GM19035 (cell line): Measurements from ENCODE around the gene TRUB1.
A peak's percentile ranks its signal among the peaks of the same experiment; 100 is the strongest.
"Not testable (repeated sequence)": the region's sequence is repeated elsewhere in the genome, so short reads cannot be mapped to it uniquely, and the experiment has no call there.

Source experiments
- ATAC-seq: cut with Tn5 transposase; IDR thresholded peaks from one replicate; pipeline ENCODE4 v1.9.1; 2021; ENCODE audit not compliant: unreplicated experiment

TRUB1 gene

DNA sequence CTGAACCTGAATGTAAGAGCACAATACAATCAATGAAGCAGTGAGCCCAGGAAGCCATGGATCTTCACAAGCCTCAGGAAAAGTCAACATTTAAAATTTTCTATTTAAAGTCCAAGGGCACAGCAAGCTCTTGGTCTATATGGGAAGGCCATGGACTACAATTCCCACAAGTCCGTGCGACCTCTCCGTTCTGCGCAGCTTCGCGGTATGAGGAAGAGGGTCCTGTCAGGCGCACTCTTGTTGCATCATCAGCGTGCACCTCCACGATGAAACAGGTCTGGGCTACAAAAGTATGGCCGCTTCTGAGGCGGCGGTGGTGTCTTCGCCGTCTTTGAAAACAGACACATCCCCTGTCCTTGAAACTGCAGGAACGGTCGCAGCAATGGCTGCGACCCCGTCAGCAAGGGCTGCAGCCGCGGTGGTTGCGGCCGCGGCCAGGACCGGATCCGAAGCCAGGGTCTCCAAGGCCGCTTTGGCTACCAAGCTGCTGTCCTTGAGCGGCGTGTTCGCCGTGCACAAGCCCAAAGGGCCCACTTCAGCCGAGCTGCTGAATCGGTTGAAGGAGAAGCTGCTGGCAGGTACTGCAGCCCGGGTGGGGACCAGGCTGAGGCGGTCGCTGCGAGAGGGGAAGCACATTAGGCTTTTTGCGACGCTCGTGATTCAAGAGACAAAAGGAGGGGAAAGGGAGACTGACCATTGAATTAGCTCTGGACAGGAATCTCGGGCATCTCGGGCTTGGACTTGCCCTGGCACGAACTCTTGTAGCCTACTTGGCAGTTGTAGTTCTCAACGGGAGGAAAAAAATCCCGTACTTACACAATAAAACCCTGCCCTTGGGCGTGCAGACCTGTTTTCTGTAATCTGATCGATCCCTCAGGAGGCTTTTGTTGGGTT, at the start of gene TRUB1:
TSS of gene TRUB1 (plus strand) at position 234 of the 894 bp plus-strand sequence. CDS start at position 293, 59 bp downstream.
- peak; percentile 100 for ATAC-seq

DNA sequence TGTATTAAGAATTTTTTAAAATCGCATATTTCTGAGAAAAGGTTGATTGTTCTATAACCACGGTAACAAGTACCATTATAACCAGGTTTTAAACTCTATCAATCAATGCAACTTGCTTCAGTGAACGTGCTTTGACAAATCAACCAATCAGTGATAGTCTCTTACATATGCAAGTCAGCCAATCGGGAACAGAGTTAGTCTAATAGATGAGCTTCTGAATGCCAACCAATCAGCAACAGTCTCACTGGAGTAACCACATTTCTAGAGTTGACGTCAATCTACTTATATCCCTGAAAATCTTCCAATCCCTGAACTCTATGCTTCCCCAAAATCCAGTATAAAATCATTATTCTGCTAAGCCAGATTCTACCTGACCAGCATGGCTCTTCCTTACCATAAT, 44.7 kb upstream of the TRUB1 start:
- no peak for ATAC-seq

DNA sequence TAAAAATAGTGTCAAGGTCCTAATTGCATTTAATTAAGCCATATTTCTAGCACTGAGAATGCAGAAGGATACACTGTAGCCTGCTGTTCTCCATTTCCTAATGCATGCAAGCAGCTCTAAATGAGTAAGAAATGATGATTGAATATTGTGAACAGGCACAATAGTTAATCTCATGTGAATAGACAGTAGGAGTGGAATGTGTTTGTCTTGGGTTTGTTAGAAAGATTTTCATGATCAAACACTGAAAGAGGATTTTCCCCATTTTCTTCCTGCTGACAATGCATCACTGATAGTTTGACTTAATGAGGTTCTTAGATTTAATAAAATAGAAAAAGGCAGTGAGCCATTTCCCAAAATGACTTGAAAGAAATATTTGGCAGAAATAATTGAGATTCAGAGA, 43.1 kb upstream of the TRUB1 start:
- no peak for ATAC-seq

DNA sequence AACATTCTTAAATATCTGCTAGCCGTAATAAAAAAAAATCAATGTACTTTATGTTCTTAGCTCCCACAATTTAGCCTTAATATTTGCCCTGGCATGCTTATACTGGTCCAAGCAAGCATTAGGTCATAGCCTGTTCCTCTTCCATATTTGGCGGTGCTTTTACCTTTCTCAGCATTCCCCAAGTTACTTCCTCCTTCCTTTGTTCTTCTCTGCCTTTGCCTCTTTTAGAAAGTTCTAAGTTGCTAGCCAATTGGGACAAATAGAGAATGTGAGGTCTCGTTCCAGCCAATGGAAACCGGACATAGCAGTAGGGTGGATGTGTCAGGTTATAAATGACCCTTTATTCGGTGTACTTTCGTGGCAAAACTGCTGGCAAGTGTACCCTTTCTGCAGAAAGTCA, 41.0 kb upstream of the TRUB1 start:
- ATAC-seq: not testable (repeated sequence)

DNA sequence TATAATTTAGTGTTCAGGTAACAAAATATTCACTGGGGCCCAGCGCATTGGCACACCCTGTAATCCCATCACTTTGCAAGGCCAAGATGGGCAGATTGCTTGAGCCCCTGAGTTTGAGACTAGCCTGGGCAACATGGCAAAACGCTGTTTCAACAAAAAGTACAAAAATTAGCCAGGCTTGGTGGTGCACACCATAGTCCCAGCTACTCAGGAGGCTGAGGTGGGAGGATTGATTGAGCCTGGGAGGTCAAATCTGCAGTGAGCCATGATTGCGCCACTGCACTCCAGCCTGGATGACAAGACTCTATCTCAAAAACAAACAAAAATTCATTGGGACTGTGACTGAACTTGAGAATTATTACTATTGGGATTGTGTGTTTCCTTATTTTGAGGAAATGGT, 40.4 kb upstream of the TRUB1 start:
- ATAC-seq: no peak

DNA sequence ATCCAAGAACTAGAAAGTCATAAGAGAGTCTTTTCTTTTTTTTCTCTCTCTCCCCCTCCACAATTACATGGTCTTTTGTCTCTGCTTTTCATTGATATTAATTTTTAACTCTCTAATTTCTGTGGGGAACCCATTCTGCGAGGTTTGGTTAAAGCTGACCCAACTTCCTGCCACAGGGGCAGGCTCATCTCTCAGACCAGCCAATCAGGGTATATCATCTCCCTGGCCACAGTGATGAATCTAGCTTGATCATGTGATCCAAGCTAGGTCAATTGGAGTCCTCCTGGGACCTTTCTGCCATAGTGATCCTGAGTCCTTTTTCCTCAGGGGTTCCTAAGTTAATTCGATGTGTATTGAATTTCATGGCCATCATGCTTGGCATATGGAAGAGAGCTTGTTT, 38.0 kb upstream of the TRUB1 start:
- no peak for ATAC-seq

DNA sequence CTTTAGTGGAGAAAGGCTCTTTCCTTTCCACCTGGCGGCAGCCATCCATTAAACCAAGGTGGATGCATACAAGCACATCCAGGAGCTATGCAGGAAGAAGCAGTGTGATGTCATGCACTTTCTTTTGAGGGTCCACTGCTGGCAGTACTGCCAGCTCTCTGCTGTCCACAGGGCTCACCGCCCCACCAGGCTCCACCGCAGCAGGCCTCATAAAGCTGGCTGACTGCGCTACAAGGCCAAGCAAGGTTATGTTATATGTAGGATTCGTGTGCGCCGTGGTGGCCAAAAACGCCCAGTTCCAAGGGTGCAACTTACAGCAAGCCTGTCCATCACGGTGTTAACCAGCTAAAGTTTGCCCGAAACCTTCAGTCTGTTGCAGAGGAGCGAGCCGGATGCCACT, 37.3 kb upstream of the TRUB1 start:
- ATAC-seq: no peak

DNA sequence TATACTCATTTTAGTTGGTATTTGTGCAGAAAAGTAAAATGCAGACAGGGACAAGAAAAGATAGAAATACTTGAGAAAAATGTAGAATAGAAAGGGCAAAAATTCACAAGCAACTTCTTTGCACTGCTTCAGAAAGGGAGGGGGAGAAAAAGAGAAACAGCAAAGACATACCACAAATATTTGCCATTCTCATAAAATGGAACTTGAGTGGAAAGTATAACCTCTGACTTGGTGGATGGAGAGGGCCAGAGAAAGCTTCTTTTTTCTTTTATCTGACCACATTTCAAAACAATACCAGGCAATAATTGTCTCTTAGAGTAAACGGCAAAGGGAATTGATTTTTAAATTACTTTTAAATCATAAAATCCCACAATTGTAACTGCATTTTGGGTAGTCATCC, 35.8 kb upstream of the TRUB1 start:
- ATAC-seq: no peak

DNA sequence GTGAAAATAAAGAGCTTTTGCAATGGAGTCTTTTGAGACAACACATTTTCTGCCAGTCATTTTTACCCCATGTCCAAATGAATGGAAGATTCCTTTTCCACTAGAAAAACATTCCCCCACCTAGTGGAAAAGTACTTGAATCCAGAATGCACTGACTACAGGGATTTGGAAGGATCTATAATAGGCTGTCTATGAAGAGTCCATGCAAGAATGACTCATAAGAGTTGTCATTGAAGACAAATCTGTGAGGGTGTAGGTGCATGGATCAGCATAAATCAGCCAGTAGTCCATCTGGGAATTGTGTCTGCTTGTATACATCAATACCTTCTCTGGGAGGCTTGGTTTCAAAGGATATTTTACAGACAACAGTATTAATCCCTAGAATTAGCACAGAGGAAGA, 32.5 kb upstream of the TRUB1 start:
- ATAC-seq: no peak

DNA sequence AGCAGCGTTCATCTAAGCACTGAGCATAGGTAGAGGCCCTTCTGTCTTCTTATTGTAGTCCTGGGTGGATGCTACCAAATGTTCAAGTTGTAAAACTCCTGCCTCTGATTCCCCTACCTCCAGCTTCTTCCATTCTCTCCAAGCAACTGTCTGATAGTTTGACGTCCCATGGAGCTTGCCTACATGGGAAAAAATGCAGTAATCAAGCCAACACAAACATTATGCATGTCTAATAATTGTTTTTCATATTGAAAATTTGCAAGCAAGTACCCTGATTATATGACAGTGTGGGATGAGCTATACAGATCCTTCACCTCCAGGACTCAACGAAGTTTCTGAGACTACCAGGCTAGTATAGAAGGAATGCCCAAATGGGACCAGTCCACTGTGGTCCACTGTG, 31.0 kb upstream of the TRUB1 start:
- no peak for ATAC-seq

DNA sequence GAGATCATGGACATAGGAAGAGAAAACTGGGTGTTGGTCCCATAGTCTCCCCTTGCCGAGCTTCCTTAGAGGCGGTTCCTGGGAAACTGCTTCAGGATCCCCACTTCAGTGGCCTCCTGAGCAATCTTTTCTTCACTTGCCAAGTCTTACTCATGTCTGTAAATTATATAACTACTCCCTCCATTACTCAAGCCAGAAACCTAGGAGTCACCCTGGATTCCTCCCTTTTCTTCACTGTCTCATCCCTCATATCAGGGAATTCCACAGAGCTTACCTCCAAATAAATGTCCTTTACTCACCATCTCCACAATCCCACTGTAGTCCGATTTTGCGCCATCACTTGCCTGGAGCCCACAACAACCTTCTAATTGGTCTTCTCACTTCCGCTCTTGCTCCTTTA, 29.1 kb upstream of the TRUB1 start:
- no peak for ATAC-seq

DNA sequence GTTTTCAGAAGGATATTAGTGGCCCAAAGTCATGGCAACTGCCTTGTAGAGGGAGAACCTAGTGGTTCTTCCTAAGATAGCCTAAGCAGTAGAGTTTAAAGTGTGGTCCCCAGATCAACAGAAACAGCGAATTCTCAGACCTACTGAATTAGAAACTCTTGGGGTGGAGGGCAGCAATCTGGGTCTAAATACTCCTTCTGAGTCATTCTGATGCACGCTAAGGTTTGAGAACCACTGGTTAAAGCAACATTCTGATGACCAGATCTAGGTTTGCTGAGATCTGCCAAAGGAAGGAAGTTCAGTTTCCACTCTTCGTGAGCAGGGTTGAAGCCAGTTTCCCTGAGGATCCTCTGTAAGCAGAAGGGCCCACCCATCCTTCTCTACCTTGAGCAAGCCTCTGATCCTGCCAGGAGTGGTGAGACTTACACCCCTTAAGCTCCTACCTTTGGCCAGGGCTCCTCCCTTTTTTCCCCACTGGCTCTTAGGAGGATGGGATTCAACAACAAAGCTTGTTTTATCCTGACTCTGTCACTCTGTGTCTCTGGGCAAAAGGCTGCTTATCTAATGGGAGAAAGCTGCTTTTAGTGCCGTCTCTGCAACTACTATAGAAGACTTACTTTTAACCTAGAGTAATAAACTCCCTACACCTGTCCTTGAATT, 26.8 kb upstream of the TRUB1 start:
- ATAC-seq: peak; percentile 68

DNA sequence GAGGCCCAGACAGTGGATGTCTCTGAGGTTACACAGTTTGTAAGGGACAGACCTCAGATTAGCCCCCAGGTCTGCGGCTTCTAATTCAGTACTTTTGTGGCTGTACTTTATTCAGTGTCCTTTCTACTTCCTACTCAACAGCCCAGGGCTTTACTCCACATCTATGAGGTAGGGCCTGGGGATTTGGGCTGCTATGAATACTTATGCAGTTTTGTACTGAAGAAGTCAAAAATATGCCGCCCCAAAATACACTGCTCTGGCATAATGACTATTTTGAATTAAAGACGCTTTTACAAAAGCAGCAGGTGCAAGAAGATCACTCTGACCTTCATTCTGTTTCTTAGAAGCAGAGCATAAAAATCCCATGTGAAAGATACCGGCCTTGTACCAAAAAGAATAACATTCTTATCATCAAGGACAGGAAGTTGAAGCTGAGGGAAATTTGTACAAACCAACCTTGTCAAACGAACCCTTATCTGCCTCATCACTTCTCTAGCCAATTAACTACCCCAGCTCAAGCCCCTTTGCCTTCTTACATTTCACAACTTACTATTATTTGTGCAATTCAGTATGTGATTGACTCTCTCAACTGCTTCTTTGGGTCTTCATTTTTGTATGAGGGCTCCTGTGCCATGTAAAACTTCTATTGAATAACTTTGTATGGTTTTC, 26.1 kb upstream of the TRUB1 start:
- no peak for ATAC-seq

DNA sequence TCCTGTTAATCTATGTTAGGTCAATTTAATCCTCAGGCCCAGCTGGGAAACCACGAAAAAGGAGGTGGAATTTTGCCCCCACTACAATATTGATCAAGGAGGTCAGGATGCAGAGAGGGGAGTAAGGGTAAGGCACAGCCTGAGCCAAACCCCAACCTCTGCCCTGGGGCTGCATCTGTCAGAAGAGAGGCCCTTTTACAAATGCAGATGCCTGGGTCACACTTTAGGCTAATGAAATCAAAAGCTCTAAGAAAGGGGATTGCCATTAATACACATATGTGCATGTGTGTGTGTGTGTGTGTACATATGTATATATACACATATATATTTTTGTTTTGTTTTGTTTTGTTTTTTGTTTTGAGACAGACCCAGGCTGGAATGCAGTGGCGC, 25.5 kb upstream of the TRUB1 start:
- no peak for ATAC-seq

DNA sequence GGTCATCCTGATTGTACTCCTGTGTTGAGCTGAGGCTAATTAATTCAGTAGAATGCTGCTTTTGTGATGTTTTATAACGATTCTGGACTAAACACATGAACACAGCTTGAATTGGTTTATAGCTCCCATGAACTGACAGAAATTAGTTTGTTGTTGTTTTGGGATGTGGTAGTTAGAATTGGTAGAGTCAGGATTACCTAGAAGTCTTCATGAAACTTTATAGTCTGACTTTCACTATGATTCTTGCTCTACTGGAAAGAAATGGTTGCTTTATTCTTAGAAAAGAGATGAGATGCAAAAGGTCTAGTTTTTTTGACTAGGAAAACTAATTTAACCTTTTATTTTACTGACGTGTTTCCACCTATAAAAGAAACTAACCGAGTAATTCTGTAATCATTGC, 23.4 kb upstream of the TRUB1 start:
- no peak for ATAC-seq

DNA sequence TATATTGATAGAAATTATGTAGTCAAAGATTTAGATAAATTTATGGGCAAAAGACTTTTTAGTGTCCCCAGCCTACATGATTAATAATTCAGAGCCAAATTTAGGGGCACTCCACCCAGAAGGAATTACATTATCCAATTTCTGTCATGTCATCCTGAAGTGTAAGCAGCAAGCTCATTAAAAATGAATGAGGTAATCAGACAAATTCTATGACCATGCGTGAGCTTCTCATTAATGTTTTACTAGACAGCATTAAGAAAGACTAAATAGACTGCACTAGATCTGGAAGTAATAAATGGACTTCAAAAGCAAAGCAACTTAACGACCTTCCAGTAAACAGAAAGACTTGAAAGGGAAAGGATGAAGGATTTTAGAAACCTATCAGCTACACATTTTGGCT, 22.7 kb upstream of the TRUB1 start:
- ATAC-seq: no peak

DNA sequence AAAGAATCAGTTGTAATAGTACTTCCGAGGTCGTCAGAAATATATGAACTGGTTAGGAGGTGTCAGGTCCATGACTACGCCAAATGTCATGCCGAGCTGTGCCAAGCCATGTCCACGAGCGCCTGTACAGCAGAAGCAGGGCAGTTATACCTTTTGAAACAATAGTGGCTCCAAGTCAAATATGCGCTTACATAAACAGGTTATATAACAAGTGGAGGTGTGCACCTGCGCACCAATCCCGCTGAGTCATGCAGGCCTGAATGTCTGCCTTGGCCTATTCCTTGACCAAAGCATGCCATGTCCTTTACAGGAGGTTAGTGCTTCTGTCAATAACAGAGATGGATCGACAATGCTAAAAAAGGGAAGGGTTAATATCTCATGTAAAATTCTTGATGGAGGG, 21.3 kb upstream of the TRUB1 start:
- no peak for ATAC-seq

DNA sequence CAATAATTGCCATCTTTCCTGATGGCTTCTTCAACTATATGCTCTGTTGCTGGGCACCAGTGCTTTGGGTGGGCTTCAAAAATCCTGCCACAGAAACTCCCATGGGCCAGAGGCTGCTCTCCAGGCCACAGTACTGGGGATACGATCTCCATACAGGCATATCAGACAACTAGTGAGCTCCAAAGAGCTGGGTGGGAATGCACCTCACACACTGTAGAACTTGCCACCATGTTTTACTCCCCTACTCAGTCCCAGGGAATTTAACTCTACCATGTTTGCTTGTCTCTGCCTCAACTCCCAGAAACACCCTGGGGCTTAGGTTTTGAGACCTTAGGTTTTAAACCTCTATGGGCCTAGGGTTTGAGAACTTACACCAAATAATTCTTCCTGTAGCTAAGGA, 20.5 kb upstream of the TRUB1 start:
- ATAC-seq: no peak

DNA sequence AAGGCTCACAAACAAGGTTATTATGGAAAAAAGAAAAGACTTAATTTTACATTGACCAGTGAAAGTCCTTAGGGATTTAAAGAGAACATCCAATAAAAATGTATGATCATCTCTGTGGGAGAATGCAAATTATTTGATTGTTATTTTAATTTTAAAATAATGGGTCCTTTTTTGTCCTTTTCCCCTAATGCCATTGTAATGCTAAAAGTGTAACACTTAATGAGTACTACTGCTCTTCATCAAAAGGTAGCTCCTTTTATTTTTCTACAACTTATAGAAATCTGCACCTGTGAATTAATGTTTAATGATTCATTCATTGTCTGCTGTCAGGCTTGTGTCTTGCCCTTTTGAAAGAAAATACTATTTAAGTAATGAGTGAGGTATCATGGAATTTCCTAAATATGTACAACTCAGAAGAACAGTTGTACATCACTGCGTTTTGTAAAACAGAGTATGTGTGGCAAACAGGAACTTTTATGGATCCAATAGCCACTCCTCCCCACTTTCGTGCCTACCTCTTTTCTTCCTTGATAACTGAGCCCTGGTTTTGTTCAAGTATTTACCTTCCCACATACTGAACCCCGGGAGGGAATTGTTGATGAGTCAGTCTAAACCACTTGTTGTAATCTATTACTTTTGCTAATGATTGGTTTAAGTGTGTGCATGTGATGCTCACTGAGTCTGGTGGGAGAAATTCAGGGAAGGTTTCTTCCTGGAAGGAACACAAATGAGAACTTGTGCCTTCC, 19.9 kb upstream of the TRUB1 start:
- ATAC-seq: no peak

DNA sequence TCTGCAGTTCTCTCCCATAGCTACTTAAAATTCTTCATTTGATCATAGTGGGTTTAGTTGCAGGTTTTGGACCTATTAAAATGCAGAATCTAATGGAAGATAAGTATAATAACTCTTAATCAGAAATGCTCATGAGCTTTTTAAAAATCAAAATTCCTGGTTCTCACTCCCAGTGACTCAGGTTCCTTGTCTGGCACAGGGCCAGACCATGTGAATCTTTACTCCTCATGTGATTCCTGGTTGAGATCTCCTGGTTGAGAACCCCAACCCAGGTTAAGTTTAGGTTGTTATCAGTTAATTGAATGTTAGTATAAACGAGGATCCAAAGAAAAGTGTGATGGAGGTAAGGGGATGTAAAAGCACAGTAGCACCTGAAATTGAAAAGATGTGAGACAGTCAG, 17.5 kb upstream of the TRUB1 start:
- no peak for ATAC-seq

DNA sequence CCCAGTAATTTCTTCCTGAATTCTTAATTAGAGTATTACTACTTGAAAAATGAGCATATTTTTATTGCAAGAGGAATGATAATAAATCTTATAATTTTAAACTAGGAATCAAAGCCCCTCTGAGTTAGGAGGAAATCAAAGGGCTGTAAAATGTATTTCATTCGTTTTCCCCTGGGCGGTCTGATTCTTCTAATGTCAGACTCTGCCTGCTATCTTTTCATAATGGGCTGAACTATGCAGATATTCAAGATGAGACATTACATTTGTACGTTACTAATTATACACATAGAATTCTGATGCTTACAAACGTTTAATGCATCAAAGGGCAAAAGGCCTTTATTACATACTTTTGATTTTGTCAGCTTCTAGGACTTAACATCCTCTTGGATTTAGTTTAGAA, 16.0 kb upstream of the TRUB1 start:
- no peak for ATAC-seq
